Measurements from ENCODE around the gene NUPR1.

NUPR1 gene

GRCh38 chr16:28522792-28523191, 16.0 kb downstream of the NUPR1 start:
- H3K23ac ChIP-seq (ENCODE audit: low read length): no peak overlapping the region
- H3K79me2 ChIP-seq (ENCODE audit: control insufficient read depth, insufficient read depth, low read length, poor library complexity): no peaks in the 10 kb centered on the region
- H3K27me3 ChIP-seq (ENCODE audit: insufficient read depth, low read length): no peaks in the 10 kb centered on the region
- H3K18ac ChIP-seq (ENCODE audit: low read length): no peak overlapping the region
- no peak overlapping the region for H2BK5ac ChIP-seq (ENCODE audit: low read depth, low read length, poor library complexity)
- DNase-seq: no peak
- no peak overlapping the region for H3K4me3 ChIP-seq (ENCODE audit: low read depth, low read length)
- no peak overlapping the region for H3K27ac ChIP-seq (ENCODE audit: low read depth, low read length)
- H3K14ac ChIP-seq (ENCODE audit: low read length): no peak overlapping the region
- H3K9me3 ChIP-seq (ENCODE audit: insufficient read depth, low read depth, low read length): no peaks in the 10 kb centered on the region
- peak overlapping the region; percentile 51 for H2AK5ac ChIP-seq (ENCODE audit: low read length)
- H3K9ac ChIP-seq (ENCODE audit: low read length): no peak overlapping the region
- no peak overlapping the region for H4K91ac ChIP-seq (ENCODE audit: low read depth, low read length)
- WGBS (ENCODE audit: extremely low coverage, insufficient coverage, insufficient read length): no CpG with 5 or more reads among the region's 11 CpGs
- H3K4me1 ChIP-seq (ENCODE audit: control insufficient read depth in 1 of 2, insufficient read depth in 2 of 2, low read length in 2 of 2): peaks cover 4 to 15% of the 10 kb centered on the region in 2 experiments
- no peak overlapping the region for H4K8ac ChIP-seq (ENCODE audit: low read depth, low read length)
- peak overlapping the region; percentile 9 for H2BK12ac ChIP-seq (ENCODE audit: low read length)
- no peak overlapping the region for H4K12ac ChIP-seq (ENCODE audit: low read depth, low read length)
- H2AFZ ChIP-seq (ENCODE audit: insufficient read depth, low read length, poor library complexity): no peak overlapping the region
- peaks cover 18% of the 10 kb centered on the region for H3K79me1 ChIP-seq (ENCODE audit: low read length)
- no peak overlapping the region for H3K4ac ChIP-seq (ENCODE audit: low read depth, low read length)
- H3K36me3 ChIP-seq (ENCODE audit: control insufficient read depth in 1 of 2, insufficient read depth in 2 of 2, low read length in 2 of 2): no peaks in the 10 kb centered on the region
- H2BK120ac ChIP-seq (ENCODE audit: insufficient read depth, low read length, poor library complexity): no peak overlapping the region
- no peak overlapping the region for H3K4me2 ChIP-seq (ENCODE audit: low read length)

- Histone ChIP-seq H3K4ac (ENCODE audit: low read depth, low read length) (no peak overlapping the region), H3K4me2 (ENCODE audit: low read length) (no peak overlapping the region), H3K4me3 (ENCODE audit: low read depth, low read length) (no peak overlapping the region), H3K27me3 (ENCODE audit: insufficient read depth, low read length) (no peaks in the 10 kb centered on the region), H2BK120ac (ENCODE audit: insufficient read depth, low read length, poor library complexity) (no peak overlapping the region), H2BK12ac (ENCODE audit: low read length) (peak overlapping the region; percentile 21), H3K4me1 (ENCODE audit: control insufficient read depth in 1 of 2, insufficient read depth in 2 of 2, low read length in 2 of 2) (peaks cover 4 to 9% of the 10 kb centered on the region in 2 experiments), H4K12ac (ENCODE audit: low read depth, low read length) (no peak overlapping the region), H3K36me3 (ENCODE audit: control insufficient read depth in 1 of 2, insufficient read depth in 2 of 2, low read length in 2 of 2) (no peaks in the 10 kb centered on the region), H3K14ac (ENCODE audit: low read length) (no peak overlapping the region), H2BK5ac (ENCODE audit: low read depth, low read length, poor library complexity) (no peak overlapping the region), H3K9ac (ENCODE audit: low read length) (no peak overlapping the region), H3K27ac (ENCODE audit: low read depth, low read length) (no peak overlapping the region), H3K23ac (ENCODE audit: low read length) (no peak overlapping the region), H4K8ac (ENCODE audit: low read depth, low read length) (no peak overlapping the region), H2AFZ (ENCODE audit: insufficient read depth, low read length, poor library complexity) (no peak overlapping the region), H3K9me3 (ENCODE audit: insufficient read depth, low read depth, low read length) (no peaks in the 10 kb centered on the region), H3K18ac (ENCODE audit: low read length) (no peak overlapping the region), H3K79me1 (ENCODE audit: low read length) (peaks cover 11% of the 10 kb centered on the region), H2AK5ac (ENCODE audit: low read length) (peak overlapping the region; percentile 22), H4K91ac (ENCODE audit: low read depth, low read length) (no peak overlapping the region), H3K79me2 (ENCODE audit: control insufficient read depth, insufficient read depth, low read length, poor library complexity) (no peaks in the 10 kb centered on the region)
- WGBS (ENCODE audit: extremely low coverage, insufficient coverage, insufficient read length): no CpG with 5 or more reads among the region's 6 CpGs
- no peak for DNase-seq
Observed at GRCh38 chr16:28521436-28521835, 17.3 kb downstream of the NUPR1 start.

- H3K27me3 ChIP-seq (ENCODE audit: insufficient read depth, low read length): no peaks in the 10 kb centered on the region
- no peak overlapping the region for H4K12ac ChIP-seq (ENCODE audit: low read depth, low read length)
- H3K27ac ChIP-seq (ENCODE audit: low read depth, low read length): no peak overlapping the region
- no peak overlapping the region for H3K18ac ChIP-seq (ENCODE audit: low read length)
- no peak overlapping the region for H4K8ac ChIP-seq (ENCODE audit: low read depth, low read length)
- no peak overlapping the region for H2BK120ac ChIP-seq (ENCODE audit: insufficient read depth, low read length, poor library complexity)
- no CpG with 5 or more reads among the region's 7 CpGs for WGBS (ENCODE audit: extremely low coverage, insufficient coverage, insufficient read length)
- H4K91ac ChIP-seq (ENCODE audit: low read depth, low read length): no peak overlapping the region
- no peak for DNase-seq
- H3K4me3 ChIP-seq (ENCODE audit: low read depth, low read length): no peak overlapping the region
- H3K79me1 ChIP-seq (ENCODE audit: low read length): peaks cover 5% of the 10 kb centered on the region
- no peak overlapping the region for H2BK5ac ChIP-seq (ENCODE audit: low read depth, low read length, poor library complexity)
- H3K9ac ChIP-seq (ENCODE audit: low read length): no peak overlapping the region
- H2BK12ac ChIP-seq (ENCODE audit: low read length): no peak overlapping the region
- no peak overlapping the region for H3K23ac ChIP-seq (ENCODE audit: low read length)
- peaks cover 0 to 3% of the 10 kb centered on the region in 2 experiments for H3K4me1 ChIP-seq (ENCODE audit: control insufficient read depth in 1 of 2, insufficient read depth in 2 of 2, low read length in 2 of 2)
- no peaks in the 10 kb centered on the region for H3K36me3 ChIP-seq (ENCODE audit: control insufficient read depth in 1 of 2, insufficient read depth in 2 of 2, low read length in 2 of 2)
- no peak overlapping the region for H3K4ac ChIP-seq (ENCODE audit: low read depth, low read length)
- no peaks in the 10 kb centered on the region for H3K9me3 ChIP-seq (ENCODE audit: insufficient read depth, low read depth, low read length)
- H3K4me2 ChIP-seq (ENCODE audit: low read length): no peak overlapping the region
- no peak overlapping the region for H3K14ac ChIP-seq (ENCODE audit: low read length)
- no peak overlapping the region for H2AFZ ChIP-seq (ENCODE audit: insufficient read depth, low read length, poor library complexity)
- H2AK5ac ChIP-seq (ENCODE audit: low read length): peak overlapping the region; percentile 86
- H3K79me2 ChIP-seq (ENCODE audit: control insufficient read depth, insufficient read depth, low read length, poor library complexity): no peaks in the 10 kb centered on the region
Observed at GRCh38 chr16:28520672-28521071, 18.1 kb downstream of the NUPR1 start.

- Histone ChIP-seq H3K9ac (ENCODE audit: low read length) (no peak overlapping the region), H3K27me3 (ENCODE audit: insufficient read depth, low read length) (no peaks in the 10 kb centered on the region), H4K91ac (ENCODE audit: low read depth, low read length) (peak overlapping the region; percentile 75), H3K14ac (ENCODE audit: low read length) (peak overlapping the region; percentile 89), H3K79me1 (ENCODE audit: low read length) (peaks cover 16% of the 10 kb centered on the region), H3K9me3 (ENCODE audit: insufficient read depth, low read depth, low read length) (no peaks in the 10 kb centered on the region), H3K23ac (ENCODE audit: low read length) (no peak overlapping the region), H2BK5ac (ENCODE audit: low read depth, low read length, poor library complexity) (peak overlapping the region; percentile 3), H3K27ac (ENCODE audit: low read depth, low read length) (peak overlapping the region; percentile 79), H4K12ac (ENCODE audit: low read depth, low read length) (no peak overlapping the region), H3K4ac (ENCODE audit: low read depth, low read length) (peak overlapping the region; percentile 5), H3K4me2 (ENCODE audit: low read length) (no peak overlapping the region), H2BK12ac (ENCODE audit: low read length) (peak overlapping the region; percentile 97), H3K4me1 (ENCODE audit: control insufficient read depth in 1 of 2, insufficient read depth in 2 of 2, low read length in 2 of 2) (peaks cover 9 to 14% of the 10 kb centered on the region in 2 experiments), H3K18ac (ENCODE audit: low read length) (peak overlapping the region; percentile 13), H3K36me3 (ENCODE audit: control insufficient read depth in 1 of 2, insufficient read depth in 2 of 2, low read length in 2 of 2) (no peaks in the 10 kb centered on the region), H2AFZ (ENCODE audit: insufficient read depth, low read length, poor library complexity) (no peak overlapping the region), H3K4me3 (ENCODE audit: low read depth, low read length) (no peak overlapping the region), H4K8ac (ENCODE audit: low read depth, low read length) (peak overlapping the region; percentile 70), H2AK5ac (ENCODE audit: low read length) (peak overlapping the region; percentile 8), H2BK120ac (ENCODE audit: insufficient read depth, low read length, poor library complexity) (peak overlapping the region; percentile 89), H3K79me2 (ENCODE audit: control insufficient read depth, insufficient read depth, low read length, poor library complexity) (no peaks in the 10 kb centered on the region)
- DNase-seq: no peak
- no CpG with 5 or more reads among the region's 7 CpGs for WGBS (ENCODE audit: extremely low coverage, insufficient coverage, insufficient read length)
Observed at GRCh38 chr16:28514246-28514645, 24.5 kb downstream of the NUPR1 start.

Measured in trophoblast cell (in vitro differentiated cells and primary cell).